GM18868 (cell line): ENCODE data around the gene TAF11L2.
"Not testable (repeated sequence)": the region's sequence is repeated elsewhere in the genome, so short reads cannot be mapped to it uniquely, and the experiment has no call there.

Experiments used
- ATAC-seq: cut with Tn5 transposase; IDR thresholded peaks from one replicate; pipeline ENCODE4 v1.9.1; 2021; ENCODE audit warnings: mild to moderate bottlenecking, moderate library complexity; ENCODE audit not compliant: unreplicated experiment

The TAF11L2 gene

DNA sequence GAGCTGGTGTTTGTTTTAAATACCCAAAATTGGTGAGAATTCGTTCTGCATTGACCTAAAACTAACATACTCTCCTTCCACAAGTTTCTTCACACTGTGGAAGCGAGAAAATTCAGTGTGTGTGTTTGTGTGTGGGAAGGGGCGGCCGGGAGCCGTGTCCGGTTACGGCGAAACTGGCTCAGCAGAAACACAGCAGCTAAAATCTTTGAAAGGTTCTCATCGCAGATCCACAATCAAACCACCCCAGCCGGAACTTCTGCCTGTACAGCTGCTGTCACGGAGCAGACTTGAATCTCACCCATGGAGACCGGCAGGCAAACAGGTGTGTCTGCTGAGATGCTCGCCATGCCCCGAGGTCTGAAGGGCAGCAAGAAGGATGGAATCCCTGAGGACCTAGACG is 26.9 kb downstream of the TAF11L2 start, which contains the start of gene TAF11L5:
TSS of gene TAF11L5 (plus strand) at position 301 of the 400 bp plus-strand sequence.
- ATAC-seq, result not testable (repeated sequence)

DNA sequence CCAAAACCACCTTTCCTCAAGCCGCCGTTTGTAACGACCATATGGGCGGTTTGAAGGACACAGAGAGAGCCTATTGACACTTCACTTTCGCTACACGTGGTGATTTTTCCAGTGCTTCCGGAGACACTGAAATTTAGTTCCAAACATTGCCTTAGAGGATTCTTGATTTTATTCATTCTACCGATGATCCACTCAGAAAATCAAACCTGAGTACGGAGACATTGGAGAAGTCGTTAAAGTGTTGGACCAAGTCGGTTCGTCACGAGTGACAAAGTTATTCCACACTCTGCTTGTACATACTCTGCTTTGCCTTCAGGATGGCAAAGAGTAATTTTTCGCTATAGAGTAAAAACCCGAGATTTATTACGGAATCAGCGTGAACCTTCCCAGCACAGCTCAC is 28.5 kb downstream of the TAF11L2 start:
- ATAC-seq, result not testable (repeated sequence)

DNA sequence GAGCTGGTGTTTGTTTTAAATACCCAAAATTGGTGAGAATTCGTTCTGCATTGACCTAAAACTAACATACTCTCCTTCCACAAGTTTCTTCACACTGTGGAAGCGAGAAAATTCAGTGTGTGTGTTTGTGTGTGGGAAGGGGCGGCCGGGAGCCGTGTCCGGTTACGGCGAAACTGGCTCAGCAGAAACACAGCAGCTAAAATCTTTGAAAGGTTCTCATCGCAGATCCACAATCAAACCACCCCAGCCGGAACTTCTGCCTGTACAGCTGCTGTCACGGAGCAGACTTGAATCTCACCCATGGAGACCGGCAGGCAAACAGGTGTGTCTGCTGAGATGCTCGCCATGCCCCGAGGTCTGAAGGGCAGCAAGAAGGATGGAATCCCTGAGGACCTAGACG is 30.3 kb downstream of the TAF11L2 start, which contains the start of gene TAF11L6:
TSS of gene TAF11L6 (plus strand) at position 301 of the 400 bp plus-strand sequence.
- not testable (repeated sequence) for ATAC-seq
